Measurements from ENCODE around the gene PHF20.
"Not testable (repeated sequence)": the region's sequence is repeated elsewhere in the genome, so short reads cannot be mapped to it uniquely, and the experiment has no call there.

PHF20 gene

DNA sequence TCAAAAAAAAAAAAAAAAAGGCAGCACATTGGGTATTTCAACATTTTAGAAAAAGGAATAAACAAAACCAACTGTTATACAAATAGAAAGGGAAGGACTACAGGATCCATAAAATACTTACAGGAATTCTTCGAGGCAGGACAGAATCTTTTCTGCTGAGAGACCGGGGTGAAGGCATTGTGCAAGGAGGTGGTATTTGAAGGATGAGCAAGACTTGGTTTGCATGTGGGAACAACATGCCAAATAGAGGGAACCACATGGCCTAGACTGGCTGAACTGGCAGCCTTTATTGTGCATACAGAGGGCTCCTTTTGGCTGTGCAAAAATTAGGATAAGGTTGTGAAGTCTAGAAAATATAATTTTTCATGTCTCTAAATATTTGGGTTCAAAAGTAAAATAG lies 119.6 kb downstream of the PHF20 start:
- DNase-seq = no peak

DNA sequence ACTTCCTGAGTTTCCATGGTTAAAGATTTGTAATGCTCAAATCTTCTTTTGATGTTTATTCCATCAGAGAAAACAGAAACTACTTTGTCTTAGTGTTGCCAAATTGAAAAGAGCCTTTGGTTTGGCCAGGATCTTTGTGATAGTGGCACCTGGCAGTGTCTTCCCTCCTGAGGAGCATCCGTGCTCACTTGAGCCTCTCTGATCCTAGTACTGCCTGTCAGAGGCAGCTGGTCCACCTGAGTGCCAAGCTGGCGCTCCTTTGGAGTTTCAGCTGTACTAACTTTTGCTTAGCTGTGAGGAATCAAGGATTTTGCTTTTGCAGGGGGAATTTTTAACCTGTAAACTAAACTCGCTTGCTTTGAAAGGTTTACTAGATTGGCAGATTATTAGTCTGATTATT lies 121.1 kb downstream of the PHF20 start:
- DNase-seq = no peak

DNA sequence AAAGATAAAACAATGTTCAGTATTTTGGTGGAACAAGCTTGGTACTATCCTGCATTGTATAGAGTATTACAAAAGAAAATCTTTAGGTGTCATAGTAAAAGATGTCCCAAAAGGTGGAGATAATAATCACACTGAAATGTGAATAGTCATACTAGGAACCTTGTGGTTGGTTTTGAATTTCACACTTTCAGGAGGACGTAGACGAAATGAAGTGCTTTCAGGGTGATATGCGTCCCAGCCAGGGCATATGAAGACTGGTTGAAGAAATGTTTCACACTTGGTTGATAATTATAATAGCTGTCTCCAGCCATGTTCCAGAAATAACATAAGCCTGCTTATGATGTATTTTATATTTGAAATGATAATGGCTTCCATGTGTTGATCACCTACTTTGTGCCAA lies 122.1 kb downstream of the PHF20 start:
- no peak for DNase-seq

DNA sequence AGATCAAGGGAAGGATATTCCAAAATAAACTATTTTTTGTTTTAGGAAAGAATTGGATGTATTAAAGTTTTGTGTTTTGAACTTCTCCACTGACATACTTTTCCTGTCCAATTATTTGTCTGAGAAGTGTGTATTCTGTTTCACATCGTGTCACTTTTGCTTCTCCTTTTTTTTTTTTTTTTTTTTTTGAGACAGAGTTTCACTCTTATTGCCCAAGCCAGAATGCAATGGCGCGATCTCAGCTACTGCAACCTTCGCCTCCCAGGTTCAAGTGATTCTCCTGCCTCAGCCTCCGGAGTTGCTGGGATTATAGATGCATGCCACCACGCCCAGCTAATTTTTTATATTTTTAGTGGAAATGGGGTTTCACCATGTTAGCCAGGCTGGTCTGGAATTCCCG lies 123.7 kb downstream of the PHF20 start:
- not testable (repeated sequence) for DNase-seq

DNA sequence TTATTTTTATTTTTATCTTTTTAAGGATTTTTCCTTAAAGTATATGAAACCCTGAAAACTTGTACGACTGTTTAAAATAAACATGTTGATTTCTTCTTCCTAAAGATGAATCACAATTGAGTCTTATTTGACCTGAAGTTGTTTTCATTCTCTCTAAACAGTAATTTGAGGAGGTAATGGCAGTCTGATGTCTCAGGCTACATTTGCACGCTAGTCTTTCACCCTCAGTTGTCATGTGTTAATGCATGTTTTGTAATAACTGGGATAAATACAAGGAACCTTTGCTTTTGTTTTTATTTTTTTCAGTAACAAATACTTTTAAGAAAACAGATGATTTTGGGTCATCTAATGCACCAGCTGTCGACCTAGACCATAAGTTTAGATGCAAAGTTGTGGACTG lies 127.2 kb downstream of the PHF20 start:
- DNase-seq = no peak

DNA sequence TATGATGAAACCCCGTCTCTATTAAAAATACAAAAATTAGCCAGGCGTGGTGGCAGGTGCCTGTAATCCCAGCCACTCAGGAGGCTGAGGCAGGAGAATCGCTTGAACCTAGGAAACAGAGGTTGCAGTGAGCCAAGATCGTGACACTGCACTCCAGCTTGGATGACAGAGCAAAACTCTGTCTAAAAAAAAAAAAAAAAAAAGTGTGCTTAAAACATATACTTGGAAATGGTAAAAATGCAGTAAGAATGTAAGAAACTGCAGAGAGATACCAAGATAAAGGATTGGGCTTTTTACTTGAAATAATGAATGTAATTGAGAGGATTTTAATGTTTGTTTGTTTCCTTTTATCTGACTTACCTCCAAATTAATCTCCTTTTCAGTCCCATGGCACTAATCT lies 129.4 kb downstream of the PHF20 start:
- DNase-seq = not testable (repeated sequence)

DNA sequence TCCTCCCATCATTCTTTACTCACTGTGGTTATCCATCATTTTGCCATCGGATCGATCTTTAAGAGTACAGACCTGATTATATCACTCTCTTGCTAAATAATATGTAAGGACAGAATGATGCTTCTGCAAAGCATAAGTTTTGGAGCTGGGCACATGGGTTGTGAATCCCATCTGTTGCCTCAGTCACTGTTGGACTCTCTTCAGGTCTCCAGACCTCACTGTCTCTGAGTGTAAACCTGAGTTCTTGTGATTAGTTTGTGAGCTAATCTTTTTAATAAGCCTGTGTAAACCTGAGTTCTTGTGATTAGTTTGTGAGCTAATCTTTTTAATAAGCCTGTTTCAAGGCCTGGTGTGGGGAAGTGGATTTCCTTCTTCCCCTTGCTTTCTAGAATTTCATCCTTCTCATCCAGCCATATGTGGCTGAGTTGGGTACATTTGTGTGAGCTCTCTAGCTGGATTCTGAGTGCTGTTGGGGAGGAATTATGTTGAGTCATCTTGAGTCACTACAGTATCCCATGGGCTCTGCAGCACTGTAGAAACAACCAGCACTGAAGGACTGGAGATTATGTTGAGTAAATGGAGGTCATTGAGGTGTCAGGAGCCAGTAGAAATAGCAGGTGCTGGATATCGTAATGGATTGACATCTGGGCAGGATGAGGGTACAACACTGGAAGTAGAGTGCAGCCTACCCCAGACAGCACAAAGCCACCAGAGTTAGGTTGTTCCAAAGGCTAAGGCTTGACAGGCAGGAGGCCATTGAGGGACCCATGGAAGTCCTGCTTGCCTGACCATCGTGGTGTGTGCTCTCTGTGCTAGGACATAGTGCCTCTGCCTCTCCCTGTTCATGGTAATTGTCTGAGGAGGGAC lies 130.1 kb downstream of the PHF20 start:
- no peak for DNase-seq

DNA sequence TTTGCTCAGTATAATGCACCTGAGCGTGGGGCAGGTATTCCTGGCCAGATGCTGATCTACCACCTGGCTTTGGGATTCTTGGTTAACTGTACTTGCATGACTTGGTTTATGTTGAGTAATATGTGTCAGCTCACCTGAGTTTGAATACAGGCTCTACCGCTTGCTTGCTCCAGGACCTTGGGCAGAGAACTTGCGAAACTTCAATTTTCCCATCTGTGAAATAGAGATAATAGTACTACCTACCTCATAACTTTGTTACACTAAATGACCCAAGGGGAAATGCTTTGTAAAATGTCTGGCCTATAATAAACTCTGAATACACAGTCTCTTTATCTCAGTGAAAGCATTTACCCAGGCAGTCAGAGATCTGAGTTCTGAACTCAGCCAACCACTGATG lies 130.7 kb downstream of the PHF20 start:
- no peak for DNase-seq

DNA sequence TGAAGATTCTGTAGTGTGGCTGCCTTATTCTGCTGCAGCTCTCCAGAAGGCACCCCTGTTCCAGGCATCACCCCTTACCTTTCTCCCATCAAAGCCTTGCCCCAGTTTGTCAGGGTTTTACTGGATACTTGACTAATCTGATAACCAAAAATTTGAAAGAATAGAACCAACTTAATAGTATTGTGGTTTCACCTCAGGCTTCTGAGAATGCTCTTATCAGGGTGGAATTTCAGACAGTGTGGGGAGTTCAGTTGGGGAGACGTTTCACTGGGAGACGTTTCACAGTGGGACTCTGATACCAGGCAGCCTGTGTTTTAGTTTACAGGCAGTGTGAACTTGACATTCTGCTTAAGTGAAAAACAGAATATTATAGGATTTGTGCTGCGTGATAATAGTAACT lies 132.0 kb downstream of the PHF20 start:
- DNase-seq = no peak

DNA sequence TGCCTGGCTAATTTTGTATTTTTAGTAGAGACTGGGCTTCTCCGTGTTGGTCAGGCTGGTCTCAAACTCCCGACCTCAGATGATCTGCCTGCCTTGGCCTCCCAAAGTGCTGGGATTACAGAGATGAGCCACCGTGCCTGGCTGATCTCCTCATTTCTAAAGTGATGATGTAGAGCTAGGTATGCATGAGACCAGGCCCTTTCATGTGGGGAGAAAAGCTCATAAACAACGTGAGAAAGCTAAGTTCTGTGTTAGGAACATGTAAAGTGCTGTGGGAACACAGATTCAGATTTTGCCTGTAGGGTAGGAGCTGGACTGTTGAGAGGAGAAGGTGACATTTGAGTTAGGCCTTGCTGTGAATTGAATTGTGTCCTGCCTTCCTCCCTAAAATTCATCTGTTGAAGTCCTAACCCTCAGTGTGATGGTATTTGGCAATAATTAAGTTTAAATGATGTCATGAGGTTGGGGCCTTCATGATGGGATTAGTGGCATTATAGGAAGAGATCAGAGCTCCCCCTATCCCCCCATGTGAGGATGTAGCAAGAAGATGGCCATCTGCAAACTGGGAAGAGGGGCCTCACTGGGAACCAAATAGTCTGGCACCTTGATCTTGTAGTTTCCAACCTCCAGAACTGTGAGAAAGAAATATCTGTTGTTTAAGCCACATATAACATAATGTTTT lies 133.3 kb downstream of the PHF20 start:
- no peak for DNase-seq

DNA sequence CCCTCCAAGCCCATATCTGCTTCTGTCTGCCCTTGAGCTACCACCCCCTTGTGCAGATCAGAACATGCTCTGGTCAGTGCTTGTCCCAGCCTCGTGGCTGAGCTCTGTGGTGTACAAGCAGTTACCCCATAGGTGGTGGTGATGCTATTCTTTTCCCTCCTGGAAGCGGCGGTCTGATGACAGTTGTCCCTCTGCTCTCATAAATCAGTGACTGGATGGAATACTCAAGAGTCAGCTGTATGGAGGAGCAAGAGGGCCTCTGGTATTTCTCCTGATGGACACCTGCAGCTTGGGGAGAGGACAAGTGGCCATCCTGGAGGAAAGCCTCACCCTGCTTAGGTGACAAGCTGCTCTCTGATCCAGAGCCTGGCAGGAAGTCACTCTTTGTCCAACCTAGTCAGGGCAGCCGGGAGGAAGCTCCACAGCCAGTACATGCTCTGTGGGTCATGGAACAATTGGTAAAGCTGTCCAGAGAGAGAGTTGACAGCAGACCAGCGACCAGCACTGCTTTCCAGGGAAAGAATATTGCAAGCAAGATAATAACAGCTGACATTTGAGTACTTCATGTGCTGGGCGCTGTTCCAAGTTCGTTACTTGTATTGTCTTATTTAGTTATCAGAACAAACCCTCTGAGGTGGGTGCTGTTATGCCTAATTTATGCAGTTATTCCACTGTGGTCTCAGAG lies 135.3 kb downstream of the PHF20 start:
- peak; percentile 4 for DNase-seq

DNA sequence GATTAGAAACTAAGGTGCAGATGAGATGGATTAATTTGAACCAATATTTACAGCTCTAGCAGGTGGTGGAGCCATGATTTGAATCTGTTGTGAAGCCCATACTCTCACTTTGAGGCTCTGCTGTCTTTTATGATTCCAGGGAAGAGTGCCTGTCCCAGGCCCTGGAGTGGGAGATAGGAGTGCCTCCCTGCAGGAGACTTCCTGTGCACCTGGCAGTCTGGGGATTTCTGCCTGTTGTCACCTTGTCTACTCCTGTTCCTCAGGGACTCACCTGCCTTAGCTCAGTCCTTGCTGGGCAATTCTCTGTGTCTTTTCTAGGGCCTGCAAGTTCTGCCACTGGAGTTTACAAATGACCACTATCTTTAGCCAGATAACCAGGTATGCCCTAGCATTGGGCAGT lies 136.2 kb downstream of the PHF20 start:
- DNase-seq = no peak

DNA sequence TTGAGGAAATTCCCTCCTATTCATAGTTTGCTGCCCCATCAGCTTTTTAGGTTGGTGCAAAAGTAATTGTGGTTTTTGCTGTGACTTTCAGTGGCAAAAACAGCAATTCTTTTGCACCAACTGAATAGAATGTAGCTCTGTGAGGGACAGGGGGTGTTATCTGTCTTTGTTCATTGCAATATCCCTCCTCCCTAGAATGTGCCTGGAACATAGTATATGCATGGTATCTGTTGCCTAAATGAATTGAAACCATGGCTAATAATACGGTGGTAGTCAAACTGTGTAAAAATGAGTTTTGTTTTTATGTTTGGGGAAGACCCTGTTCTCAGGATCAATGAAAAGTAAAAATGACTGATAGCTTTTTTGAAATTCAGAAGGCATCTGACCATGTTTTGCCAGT lies 137.4 kb downstream of the PHF20 start:
- DNase-seq = no peak

DNA sequence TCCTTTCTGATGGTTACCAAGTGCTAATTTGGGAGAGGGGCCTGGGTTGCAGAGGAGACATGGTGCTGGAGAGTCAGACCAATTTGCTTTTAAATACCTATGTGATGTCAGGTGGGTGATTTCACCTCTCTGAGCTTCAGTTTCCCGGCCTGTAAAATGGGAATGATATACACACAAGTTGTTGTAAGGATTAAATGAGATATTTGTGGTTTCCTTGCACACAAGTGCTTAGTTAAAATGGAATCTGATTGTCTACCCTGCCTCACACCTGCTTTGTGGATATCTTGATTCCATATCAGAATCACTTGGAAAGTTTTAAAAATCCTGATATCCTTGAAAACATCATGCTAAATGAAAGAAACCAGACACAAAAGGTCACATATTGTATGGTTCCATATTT lies 138.0 kb downstream of the PHF20 start:
- no peak for DNase-seq

DNA sequence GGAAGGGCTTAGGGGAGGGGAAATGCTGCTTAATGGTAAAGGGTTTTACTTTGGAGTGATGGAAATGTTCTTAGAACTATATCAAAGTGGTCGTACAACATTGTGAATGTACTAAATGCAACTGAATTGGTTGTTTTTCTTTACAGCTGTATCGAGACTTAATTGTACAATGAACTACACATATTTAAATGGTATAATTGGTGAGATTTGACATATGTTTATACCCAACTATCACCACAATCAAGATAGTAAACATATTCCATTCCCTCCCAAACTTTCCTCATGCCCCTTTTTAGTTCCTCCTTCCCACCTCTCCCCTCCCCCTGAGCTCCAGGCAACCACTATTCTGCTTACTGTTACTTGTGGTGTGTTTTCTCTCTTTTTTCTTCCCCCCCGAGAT lies 138.4 kb downstream of the PHF20 start:
- no peak for DNase-seq

DNA sequence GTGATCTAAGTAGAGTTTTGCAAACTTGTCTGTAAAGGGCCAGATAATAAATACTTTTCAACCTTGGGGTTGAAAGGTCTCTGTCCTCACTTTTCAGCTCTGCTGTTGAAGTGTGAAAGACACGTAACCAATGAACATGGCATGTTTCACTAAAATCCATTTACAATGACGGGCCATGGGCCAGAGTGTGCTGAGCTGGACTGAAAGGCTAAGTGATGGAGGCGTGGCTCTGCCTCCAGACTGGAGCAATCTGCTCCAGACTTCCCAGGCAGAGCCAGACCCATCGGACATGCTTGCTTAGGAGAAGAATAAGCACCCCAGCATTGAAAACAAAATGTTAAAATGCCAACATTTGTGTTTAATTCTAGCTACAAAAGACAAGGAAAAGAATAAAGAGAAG lies 141.1 kb downstream of the PHF20 start:
- DNase-seq = no peak

DNA sequence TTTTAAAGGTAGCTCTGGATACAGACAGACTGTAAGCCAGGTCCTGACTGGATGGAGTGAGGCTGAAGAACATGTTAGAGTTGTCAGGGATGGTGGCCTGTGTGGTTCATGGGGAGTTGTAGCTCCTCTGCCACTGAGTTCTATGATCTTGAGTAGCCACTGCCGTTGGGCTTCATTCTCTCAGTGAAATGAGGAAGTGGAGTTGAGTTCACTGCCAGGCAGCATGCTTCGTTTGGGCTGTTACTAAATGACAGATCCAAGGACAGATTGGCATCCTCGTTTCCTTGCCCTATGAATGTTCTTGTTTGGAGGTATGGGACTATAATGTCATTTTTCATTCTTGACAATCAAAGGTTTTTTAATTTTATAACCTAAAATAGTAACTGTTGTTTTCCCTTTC lies 145.3 kb downstream of the PHF20 start:
- DNase-seq = no peak

DNA sequence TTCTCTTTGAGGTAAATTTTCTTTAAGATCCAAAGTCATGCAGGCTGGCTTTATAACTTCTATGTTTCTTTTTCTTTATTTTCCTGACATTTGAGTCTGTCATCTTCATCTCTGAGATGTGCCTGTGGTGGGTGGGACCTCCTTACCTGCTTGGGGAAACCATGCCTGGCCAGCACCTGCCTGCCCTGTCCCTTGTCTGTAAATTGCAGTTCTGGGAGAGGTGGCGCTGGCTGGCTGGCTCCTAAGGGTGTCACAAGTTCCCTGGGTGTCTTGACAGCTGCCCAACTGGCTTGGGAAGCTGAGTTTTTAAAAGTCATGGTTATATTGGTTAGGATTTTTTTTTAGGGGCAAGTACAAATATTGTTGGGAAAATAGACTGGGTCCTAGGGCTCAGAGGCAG lies 146.2 kb downstream of the PHF20 start:
- no peak for DNase-seq

DNA sequence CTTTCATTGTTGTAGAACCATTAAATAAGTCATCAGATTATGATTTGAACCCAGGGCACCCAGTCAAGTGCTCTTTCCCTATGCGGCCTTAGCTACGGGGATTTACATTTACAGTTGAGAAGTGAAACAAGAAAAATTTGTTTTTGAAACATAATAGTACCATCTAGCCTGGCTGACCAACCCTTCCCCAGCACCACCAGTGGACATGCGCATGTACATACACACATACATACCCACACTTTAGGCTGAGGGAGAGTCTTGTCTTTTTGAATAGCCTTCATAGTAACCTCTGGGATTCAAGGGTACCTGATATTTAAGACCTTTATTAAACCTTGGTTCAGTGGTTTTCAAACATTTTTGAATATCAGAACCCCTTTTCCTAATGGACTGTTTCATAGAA lies 148.7 kb downstream of the PHF20 start:
- no peak for DNase-seq

DNA sequence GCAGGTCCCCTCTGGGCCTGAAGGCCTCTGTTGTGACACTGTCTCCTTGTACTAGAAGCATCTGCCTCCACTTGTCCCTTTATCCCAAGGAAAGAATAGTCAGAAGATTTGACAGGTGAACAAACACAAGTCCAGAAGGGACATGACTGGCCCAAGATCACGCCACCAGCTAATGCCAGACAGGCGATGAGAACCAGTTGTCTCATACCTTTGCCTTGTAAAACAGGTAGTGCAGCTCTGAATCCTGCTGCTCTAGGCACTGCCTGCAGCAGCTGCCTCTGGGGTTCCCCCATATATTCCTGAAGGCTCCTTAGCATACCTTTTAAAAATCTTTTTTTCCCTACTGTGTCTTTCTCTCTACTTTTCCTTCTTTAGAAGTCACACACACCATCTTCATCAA lies 157.5 kb downstream of the PHF20 start:
- no peak for DNase-seq

DNA sequence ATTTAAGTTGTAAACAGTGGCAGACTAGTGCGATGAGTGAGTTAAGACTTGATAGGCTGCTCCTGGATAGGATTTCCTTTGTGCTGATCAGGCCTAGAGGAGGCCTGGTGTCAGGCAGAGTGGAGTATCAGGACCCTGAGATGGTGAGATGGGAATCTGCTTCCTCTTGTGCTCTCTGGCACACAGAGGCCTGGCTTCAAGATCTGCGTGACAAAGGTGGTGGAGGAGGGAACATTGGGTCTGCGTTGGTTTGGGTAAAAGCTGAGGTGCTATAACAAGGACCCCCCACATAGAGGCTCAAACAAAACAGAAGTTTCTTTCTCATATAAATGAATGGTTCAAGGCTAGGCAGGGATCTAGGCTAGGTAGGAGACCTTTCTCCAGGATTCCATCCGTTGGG lies 162.2 kb downstream of the PHF20 start:
- DNase-seq = no peak

DNA sequence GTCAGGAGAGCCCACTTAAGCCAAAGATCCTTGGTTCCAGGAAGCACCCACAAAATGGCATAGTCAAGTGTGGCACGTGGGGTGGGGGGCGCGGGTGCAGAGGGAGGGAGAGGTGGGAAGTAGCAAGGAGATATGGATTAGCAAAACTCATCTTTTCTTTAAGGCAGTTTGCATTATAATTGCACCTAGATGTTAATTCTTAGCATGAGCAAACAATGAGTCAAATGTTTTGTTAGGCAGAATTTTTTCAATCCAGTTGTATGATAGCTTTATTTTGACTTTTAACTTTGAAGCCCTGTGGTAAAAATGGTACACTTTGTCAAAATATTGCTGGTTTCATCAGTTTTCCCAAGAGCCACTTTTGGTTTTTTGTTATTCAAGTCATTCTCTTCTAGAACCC lies 167.4 kb downstream of the PHF20 start:
- no peak for DNase-seq

DNA sequence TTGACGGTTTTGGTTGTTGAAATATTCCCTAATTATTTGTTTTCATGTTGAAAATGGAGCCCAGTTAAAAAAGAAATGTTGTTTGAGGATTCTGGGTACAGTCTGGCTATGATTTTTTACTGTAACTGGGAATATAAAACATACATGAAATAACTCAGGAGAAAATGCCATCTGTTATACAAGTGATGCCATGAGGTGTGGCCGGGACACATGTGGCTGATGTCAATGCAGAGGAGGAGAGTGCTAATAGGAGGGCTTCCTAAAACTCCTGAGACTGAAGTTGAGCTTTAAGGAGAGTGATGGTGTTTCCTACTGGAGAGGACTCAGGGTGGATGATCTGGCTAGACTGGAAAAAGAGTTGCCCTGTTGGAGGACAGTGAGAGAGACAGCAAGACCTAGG lies 169.8 kb downstream of the PHF20 start:
- DNase-seq = no peak

DNA sequence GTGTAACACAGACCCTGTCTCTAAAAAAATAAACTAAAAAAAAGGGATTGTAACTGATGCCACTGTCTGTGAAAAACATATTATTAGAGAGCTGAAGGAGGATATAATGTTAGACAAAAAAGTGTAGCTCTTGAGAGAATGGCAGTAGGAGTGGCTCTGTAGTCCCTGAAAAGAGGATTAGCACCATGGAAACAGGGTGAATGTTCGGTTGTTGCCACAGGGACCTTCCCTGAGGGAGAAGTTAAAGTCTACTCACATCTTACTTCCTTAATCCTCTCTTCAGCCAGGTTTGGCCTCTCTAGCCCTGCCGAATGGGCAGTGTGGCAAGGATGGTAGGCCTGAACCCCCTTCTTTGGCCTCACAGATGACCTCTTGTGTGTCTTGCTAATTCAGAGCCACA lies 170.4 kb downstream of the PHF20 start:
- no peak for DNase-seq

All from DMS79 treated with DMSO at 0.1 percent for 48 hours (cell line).